NCI-H2107 treated with DMSO at 0.1 percent for 48 hours (cell line): ENCODE measurements around the gene GHRHR.

Experiments
- DNase-seq: peaks from one replicate; lab custom pipeline; 2025; ENCODE audit not compliant: unreplicated experiment; lab: John Stamatoyannopoulos, UW

Gene GHRHR

GRCh38 chr7:30965883-30966282, 2.1 kb downstream of the GHRHR start:
- DNase-seq, result no peak

- DNase-seq, result no peak
These were observed 4.5 kb downstream of the GHRHR start for GRCh38 chr7:30968294-30968693.

- DNase-seq, result no peak
These were observed 5.2 kb downstream of the GHRHR start for GRCh38 chr7:30968747-30969603.

GRCh38 chr7:30969604-30969970, 5.8 kb downstream of the GHRHR start:
- DNase-seq, result no peak

GRCh38 chr7:30970074-30970473, 6.3 kb downstream of the GHRHR start:
- no peak for DNase-seq

- DNase-seq, result peak; percentile 95
These were observed 6.9 kb downstream of the GHRHR start for GRCh38 chr7:30970594-30971094.

GRCh38 chr7:30971440-30971839, 7.7 kb downstream of the GHRHR start:
- no peak for DNase-seq

GRCh38 chr7:30971840-30972563, 8.2 kb downstream of the GHRHR start:
- DNase-seq, result no peak

- DNase-seq, result no peak
These were observed 9.5 kb downstream of the GHRHR start for GRCh38 chr7:30973292-30973691.

GRCh38 chr7:30973791-30974604, 10.2 kb downstream of the GHRHR start:
- DNase-seq, result no peak

GRCh38 chr7:30974605-30975255, 11.0 kb downstream of the GHRHR start:
- peak; percentile 23 for DNase-seq

GRCh38 chr7:30975256-30975899, 11.6 kb downstream of the GHRHR start:
- DNase-seq, result no peak

- DNase-seq, result no peak
These were observed 12.6 kb downstream of the GHRHR start for GRCh38 chr7:30976381-30976780.

GRCh38 chr7:30977222-30977621, 13.5 kb downstream of the GHRHR start:
- no peak for DNase-seq

- DNase-seq, result peak; percentile 32
These were observed 14.3 kb downstream of the GHRHR start for GRCh38 chr7:30977896-30978564.

GRCh38 chr7:30979027-30979426, 15.3 kb downstream of the GHRHR start:
- DNase-seq, result no peak

GRCh38 chr7:30980194-30980593, 16.4 kb downstream of the GHRHR start:
- no peak for DNase-seq

GRCh38 chr7:30980751-30981150, 17.0 kb downstream of the GHRHR start:
- no peak for DNase-seq

- DNase-seq, result peak; percentile 37
These were observed 19.5 kb downstream of the GHRHR start for GRCh38 chr7:30983042-30983913.
